ELR (cell line): ENCODE results near the gene VPS50.

Experiments used
- DNase-seq: peaks from one replicate; pipeline ENCODE4 v3.0.0-alpha.2; 2015; ENCODE audit warnings: low read depth

VPS50 gene

DNA sequence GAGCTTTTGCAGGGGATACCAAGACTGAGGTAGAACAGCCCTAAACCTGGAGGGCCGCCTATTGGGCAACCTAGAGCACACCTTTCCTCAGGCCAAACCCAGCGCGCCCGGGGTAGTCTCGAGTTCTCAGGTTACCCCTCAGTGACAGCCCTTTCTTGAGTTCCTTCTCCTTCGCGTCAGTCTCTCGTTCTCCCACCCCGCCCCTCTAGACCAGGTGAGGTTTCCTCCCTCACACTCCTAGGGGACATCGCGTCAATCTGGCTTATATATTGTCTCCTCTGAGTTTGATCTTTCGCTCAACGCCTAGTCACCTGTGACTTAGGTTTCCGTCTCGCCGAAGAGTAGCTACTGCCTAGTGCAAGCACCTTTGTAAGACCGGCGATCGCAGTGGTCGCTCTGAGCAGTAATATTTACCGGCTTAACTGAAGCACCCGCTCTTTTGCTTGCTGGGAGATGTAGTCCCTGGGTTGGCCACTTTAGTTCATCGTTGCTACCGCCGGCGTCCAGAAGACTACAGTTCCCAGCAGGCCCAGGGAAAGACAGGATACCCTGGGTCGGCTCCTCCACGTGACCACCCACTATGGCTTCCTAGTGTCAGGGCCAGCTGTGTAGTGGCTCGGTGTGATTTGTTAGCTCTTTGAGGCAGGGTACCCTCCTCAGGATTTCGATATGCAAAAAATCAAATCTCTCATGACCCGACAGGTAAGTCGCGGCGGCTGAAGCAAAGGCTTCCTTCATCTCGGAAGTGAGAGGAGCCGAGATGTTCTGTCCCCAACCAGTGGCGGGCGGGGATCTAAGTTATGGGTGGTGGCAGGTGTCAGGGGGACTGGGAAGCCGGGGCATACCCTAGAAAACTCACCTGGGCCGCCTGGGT, at the start of gene VPS50:
Gene VPS50 (plus strand): TSS at position 568 of the 874 bp plus-strand sequence. CDS start 102 bp downstream, at position 670.
- DNase-seq: peak; percentile 94

DNA sequence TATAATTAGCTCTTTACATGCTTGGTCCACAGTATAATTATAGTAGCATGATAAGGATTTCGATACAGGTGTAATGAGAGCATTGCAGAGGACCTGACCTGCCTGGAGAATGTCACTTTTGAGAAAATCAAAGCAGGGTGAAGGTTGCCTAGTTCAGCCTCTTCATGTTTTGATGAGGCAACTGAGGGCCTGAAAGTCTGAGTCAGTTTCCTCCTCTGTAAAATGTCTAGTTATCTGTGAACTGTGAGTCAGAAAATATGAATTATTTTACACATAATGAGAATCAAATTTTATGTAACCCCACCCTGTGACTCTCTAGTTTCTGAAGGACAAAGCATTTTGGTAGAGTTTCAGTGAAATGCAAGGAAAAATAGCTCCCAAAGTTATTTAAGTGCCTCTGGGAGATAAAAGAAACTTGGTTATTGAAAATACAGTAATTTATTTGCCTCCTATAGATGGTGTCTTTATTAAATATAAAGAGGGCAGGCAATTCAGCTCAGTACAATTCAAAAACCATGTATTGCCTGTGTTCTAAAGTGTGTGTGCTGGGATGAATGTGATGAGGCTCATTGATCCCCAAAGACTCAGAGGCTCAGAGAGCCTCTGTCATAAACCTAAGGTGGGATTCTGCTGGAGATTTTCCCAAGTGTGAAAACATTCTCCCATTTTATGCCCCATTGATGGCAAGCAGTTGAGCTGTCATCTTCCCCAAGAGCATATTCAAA, 46.7 kb upstream of the VPS50 start:
- DNase-seq: peak; percentile 64

DNA sequence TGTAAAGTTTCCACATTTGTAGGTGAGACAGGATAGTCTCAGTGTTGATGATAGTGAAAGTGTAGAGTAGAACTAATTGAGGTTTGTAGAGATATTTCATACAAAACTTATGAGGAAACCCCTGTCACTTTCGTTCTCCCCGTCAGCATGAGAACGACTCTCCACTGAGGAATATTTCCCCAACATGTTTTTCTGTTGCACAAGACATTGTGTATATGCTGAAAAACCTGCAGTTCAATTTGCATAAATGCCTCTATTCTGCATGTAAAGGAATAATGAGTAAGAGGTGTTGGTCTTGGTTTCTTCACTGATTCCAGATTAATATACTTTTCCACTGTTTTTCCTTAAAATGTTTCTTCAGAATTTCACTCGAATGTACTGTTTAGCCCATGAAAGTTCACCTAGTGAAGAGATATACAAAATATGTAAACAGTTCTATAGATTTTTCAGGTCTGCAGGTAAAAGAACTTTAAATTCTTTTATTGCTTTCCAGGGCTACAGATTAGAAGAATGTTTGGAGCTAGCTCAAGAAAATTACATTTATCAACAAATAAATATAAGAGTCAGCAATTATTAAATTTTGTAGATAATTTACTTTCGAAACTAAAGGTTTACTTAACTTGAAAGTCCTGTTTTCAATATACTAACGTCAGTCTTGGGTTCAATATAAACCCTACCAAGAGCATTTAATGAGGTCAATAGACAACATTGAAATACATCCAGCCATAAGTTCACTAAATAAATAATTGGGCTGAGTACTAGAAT, 43.1 kb upstream of the VPS50 start:
- DNase-seq: no peak

- peak; percentile 75 for DNase-seq
Observed at GRCh38 chr7:93194386-93194785, 37.8 kb upstream of the VPS50 start.

GRCh38 chr7:93196336-93196735, 35.8 kb upstream of the VPS50 start:
- no peak for DNase-seq

GRCh38 chr7:93198472-93198871, 33.7 kb upstream of the VPS50 start:
- no peak for DNase-seq

DNA sequence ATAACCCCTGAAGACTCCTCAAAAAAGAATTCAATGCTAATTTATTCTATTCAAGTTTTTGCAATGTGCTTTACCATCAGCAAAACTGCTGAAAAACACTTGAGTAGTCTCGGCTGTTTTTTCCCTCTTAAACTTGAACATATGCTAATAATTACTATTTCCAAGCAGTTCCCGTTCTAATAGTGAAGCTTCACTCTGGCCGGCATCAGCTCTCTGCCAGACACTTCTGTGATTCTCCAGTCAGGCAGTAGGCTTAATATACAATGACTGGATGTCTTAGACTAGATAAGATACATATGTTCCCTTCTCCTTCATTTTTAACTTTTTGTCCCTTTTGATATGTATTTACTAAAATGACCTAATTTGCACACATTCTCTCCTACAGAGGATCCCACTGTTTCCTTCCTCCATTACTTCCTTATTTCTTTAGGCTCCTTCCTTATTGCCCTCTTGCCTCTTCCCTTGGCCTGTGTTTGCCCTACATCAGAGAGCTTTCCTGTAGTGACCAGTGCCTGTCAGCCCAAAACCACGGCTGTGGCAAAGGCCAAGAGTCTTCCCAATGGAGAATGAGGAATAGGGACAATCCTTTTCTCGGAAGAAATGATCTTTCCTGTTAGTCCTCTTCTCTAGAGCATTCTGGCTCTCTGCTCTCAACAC, 29.4 kb upstream of the VPS50 start:
- DNase-seq: no peak

DNA sequence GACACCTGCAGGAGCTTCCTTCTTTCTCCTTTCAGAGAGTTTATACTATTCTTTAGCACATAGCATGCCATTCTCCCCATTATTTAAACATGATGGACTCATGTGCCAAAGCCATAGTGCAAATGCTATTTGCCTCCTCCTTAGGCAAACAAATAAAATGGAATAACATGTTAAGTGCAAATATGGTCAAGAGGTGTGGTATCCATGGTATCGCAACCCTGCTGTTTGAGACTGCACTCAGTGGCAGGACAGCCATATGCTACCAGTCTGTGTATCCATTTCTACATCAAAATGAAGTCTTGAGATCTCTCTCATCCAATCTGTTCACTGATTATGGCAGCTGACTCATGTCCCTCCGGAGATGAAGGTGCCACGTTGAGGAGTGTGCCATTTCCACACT, 28.7 kb upstream of the VPS50 start:
- no peak for DNase-seq

- no peak for DNase-seq
Observed at GRCh38 chr7:93205046-93205445, 27.1 kb upstream of the VPS50 start.

DNA sequence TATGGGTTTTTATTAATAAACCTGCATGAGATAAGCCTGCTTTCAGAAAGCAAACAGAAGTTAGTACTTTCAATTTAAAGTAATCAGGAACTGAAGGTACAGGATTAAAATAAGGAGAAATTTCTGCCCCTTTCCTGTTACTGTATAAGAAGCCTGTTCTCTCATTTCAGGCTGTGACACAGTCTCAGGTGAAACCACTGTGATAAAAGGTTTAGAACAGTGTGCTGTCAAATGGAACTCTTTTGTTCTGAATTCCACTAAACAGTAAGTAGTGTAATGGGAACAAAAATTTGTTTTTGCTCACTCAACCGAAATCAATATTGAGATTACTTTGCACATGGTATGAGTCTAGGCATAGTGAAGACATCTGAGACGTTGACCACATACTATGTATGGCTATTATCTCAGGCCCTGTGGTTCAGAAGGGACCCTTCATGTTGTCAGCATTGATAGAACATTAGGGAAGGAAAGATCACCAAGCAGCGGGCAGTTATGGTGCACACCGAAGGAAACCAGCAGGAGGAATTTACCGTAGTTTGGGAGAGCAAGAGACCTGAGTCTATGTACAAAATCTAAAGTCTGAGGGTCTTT, 20.8 kb upstream of the VPS50 start:
- no peak for DNase-seq

GRCh38 chr7:93212881-93213280, 19.3 kb upstream of the VPS50 start:
- no peak for DNase-seq

DNA sequence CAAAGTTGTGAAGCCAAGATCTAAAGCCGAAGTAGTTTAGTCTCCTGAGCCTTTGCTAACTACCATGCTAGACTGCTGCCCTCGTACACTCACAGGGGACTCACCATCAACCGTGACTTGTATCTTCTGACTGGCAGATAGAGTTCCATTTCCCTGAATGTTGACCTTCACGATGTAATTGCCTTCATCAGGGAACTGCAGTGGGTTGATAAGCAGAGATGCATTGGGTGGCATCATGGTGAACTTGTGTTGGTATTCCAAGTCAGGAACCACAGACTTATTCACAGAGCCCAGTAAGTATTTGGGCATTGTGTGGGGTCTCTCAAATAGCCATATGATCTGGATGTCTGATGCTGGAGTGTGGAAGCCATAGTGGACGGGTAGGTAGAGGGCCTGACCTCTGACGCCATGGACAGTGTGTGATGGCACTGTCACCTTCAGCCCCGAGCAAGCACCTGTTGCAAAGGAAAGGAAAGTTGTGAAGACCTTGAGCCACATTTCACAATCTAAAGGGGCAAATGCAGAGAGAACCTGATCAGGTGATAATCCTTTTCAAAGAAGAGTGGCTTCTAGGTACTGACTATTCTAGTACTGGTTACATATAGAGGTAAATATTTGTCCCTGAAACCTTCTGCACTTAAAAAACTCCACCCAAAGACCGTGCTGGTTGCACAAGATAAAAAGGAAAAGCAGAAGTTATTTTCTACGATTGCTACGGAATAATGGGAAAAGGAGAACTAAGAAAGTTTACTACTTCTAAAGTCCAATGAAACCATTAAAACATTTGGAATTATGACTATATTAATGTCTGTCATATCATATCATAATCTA, 13.0 kb upstream of the VPS50 start:
- DNase-seq: no peak

DNA sequence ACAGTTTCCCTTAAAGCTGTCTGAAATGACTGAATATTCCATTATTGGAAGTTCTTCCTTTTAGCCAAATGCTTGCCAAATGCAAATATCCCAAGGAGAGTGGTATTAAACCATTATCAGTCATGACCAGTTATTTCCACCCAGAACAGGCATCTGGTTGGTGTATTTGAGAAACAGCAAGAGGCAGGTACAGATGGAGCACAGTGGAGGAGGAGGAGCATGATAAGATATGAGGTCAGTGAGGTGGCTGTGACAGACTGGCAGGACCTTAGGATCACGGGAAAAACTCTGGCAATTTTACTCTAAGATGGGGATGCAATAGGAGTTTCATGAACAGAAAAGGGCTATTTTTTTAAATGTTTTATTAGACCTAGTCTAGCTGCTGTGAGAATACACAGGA, 12.3 kb upstream of the VPS50 start:
- DNase-seq: no peak

DNA sequence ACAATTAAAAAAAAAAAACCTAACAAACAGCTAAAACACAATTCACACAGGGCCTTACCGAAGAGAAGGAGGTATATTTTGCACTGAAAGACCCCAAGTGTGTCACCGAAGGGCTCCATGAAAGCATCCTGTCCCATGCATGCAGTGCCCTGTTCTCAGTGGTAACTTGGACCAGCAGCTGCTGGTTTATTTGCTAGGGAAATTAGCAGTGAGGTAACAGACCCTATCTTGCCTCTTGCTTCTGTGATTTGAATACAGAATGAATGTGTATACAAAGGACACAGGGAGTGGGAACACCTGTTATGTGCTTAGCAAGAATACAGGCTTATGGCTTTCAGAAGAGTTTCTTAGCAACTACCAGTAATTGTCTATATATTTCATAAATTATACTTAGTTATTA, 5.9 kb upstream of the VPS50 start, which contains the start of gene HEPACAM2:
Gene HEPACAM2 (minus strand): TSS at position 160 of the 400 bp plus-strand sequence.
- no peak for DNase-seq

- peak; percentile 78 for DNase-seq
Observed at GRCh38 chr7:93228302-93228701, 3.9 kb upstream of the VPS50 start.

DNA sequence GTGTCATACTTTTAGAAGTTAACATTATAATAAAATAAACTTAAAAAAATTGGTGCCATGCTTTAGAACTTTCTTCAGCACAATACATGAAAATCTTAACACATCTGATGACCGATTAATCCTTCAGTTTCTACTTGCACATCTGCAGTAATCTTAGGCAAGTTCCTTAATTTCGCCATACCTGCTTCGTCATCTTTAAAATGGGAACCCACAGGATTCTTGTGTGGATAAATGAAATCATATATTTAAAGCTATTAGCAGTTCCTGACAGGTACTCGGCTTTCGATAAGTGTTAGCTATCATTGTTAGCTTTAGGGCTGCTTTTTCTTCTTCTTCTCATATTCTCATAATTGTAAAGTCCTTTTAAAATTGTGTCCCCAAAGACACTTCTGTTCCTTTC, 907 bp upstream of the VPS50 start:
- no peak for DNase-seq

DNA sequence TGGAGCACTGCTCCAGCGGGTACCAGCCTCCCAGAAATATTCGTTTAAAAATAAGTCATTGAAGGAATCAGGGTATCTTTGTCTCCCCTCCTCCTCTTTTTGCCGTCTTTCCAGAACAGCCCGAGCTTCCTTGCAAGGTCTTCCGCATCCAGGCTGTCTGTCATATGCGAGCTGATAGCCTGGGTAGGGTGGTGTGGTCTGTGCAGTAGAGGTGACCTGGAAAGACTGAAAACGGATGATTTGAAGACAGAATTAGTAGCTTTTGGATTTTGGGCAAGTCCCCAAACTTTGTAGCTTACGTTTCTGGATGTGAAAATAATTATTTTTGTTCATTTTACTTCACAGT, 480 bp downstream of the VPS50 start:
- DNase-seq: peak; percentile 29

DNA sequence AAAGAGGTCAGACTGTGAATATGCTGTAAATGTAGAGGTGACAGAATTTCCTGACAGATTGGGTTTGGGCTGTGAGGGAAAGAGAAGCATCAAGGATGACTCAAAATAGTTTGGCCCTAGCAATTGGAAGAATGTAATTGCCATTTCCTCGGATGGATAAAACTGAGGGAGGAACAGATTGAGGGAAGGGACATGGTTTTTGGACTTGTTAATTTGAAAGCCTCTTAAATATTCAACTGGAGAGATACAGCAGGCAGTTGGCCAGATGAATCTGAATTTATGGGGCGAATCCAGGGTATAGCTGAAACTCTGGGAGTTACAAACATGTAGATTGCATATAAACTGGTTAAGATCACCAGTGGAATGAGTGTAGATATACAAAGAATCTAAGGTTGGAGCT, 3.4 kb downstream of the VPS50 start:
- DNase-seq: no peak

DNA sequence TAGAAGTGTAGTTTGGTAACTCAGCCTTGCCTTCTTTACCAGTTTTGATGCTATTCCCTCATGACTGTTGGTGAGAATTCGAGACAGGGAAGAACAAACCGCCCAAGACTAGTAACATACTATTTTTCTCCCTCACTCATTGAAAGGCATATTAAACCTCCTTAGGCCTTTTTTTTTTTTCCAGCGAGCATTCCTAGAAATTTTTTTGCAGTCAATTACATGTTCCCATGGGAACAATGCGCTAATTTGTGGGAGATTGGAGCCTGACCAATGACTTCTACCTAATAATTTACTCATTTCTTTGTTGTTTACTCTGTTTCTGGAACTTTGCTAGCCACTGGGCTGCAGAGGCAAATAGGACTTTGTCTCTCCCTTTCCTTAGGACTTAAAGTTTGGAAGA, 6.0 kb downstream of the VPS50 start:
- DNase-seq: no peak

GRCh38 chr7:93238748-93239147, 6.6 kb downstream of the VPS50 start:
- DNase-seq: no peak

GRCh38 chr7:93239824-93240223, 7.7 kb downstream of the VPS50 start:
- DNase-seq: no peak
